Endothelial cell of umbilical vein (primary cell): ENCODE measurements around the gene TRIM62. TPM values are rescaled to one million over a fixed set of nuclear protein-coding genes. Genes with fewer than 3 reads are reported as not detected.

Experiments
- BruUV-seq: library from RNA; stranded (reverse); fragments of 400-500 nt; replicated peaks from 2 replicates; lab custom pipeline; 2021; lab: Mats Ljungman, UMichigan
- CTCF ChIA-PET: fragments of 300-600, 350-600 bp; sonication (Branson Sonifier 250); formaldehyde crosslinking; loops from one replicate; lab custom pipeline; 2021; ENCODE audit warnings: antibody characterized with exemption, inconsistent platforms; lab: Charles Lee
- POLR2A ChIA-PET: fragments of 300-600, 350-600 bp; sonication (Branson Sonifier 250); formaldehyde crosslinking; loops from one replicate; lab custom pipeline; 2021; ENCODE audit warnings: antibody characterized with exemption, inconsistent platforms; lab: Charles Lee
- DNase-seq: peaks from one replicate; pipeline ENCODE4 v3.0.0-alpha.2; 2011; ENCODE audit warnings: low read depth, low spot score
- FAIRE-seq: peaks from 2 replicates; lab custom pipeline; 2011; peaks lifted over from hg19 to GRCh38; lab: Jason Lieb, UNC
- H2AFZ ChIP-seq: 2 replicates; pipeline ENCODE4 v1.6.0; 2012; ENCODE audit warnings: low read depth, low read length, control low read depth, inconsistent platforms
- H3K27ac ChIP-seq: 2 replicates; pipeline ENCODE4 v1.5.1; 2011; ENCODE audit warnings: low read depth, mild to moderate bottlenecking, control low read depth, low read length, moderate library complexity; ENCODE audit not compliant: insufficient read depth
- H3K27me3 ChIP-seq, 2 experiments: 2 replicates each; pipeline versions ENCODE4 v1.6.0 to v1.6.1; 2011; ENCODE audit warnings: low read length in 2 of 2, mixed read lengths in 1 of 2; ENCODE audit not compliant: control insufficient read depth in 2 of 2, insufficient read depth in 2 of 2
- H3K36me3 ChIP-seq, 2 experiments: 2 replicates in 1 of 2; 3 replicates in 1 of 2; pipeline ENCODE4 v1.5.1; 2011; ENCODE audit warnings: low read length in 2 of 2, mild to moderate bottlenecking in 1 of 2, moderate library complexity in 1 of 2; ENCODE audit not compliant: control insufficient read depth in 2 of 2, insufficient read depth in 2 of 2; ENCODE audit errors: extremely low read depth in 1 of 2
- H3K4me1 ChIP-seq: 3 replicates; pipeline ENCODE4 v1.5.1; 2011; ENCODE audit warnings: mild to moderate bottlenecking, low read length; ENCODE audit not compliant: control insufficient read depth, insufficient read depth; ENCODE audit errors: extremely low read depth
- H3K4me2 ChIP-seq: 2 replicates; pipeline ENCODE4 v1.6.1; 2011; ENCODE audit warnings: low read length, control low read depth, mixed read lengths; ENCODE audit not compliant: insufficient read depth
- H3K4me3 ChIP-seq, 3 experiments: fragments of 200-600 bp in 1 of 3; sonication (generic), shearing (Covaris generic) in 1 of 3; replicated peaks in 1 of 3; 2 replicates each; pipeline ENCODE4 v1.5.1; 2011 to 2016; ENCODE audit warnings: control low read depth in 3 of 3, low read length in 3 of 3, mild to moderate bottlenecking in 2 of 3, inconsistent platforms in 1 of 3, low read depth in 1 of 3, moderate library complexity in 1 of 3; ENCODE audit not compliant: insufficient read depth in 1 of 3
- H3K79me2 ChIP-seq: 2 replicates; pipeline ENCODE4 v1.6.0; 2012; ENCODE audit warnings: low read length, inconsistent platforms; ENCODE audit not compliant: control insufficient read depth, insufficient read depth
- H3K9ac ChIP-seq: replicated peaks from 2 replicates; pipeline ENCODE3; 2011; ENCODE audit warnings: low read length, control low read depth; ENCODE audit not compliant: insufficient read depth; ENCODE audit errors: extremely low read depth
- H3K9me1 ChIP-seq: replicated peaks from 3 replicates; pipeline ENCODE4 v1.6.0; 2011; ENCODE audit warnings: mild to moderate bottlenecking, low read length; ENCODE audit not compliant: control insufficient read depth, insufficient read depth; ENCODE audit errors: extremely low read depth
- H3K9me3 ChIP-seq: replicated peaks from 2 replicates; pipeline ENCODE4 v1.5.1; 2012; ENCODE audit warnings: low read length, inconsistent platforms; ENCODE audit not compliant: control insufficient read depth, insufficient read depth
- H4K20me1 ChIP-seq: replicated peaks from 2 replicates; pipeline ENCODE3; 2011; ENCODE audit warnings: mild to moderate bottlenecking, low read length; ENCODE audit not compliant: control insufficient read depth, insufficient read depth; ENCODE audit errors: extremely low read depth
- POLR2A ChIP-seq: IDR thresholded peaks from 2 replicates; pipeline ENCODE4 v1.6.1; 2012; ENCODE audit warnings: low read depth, mild to moderate bottlenecking, control low read depth, low read length
- POLR2AphosphoS5 ChIP-seq: IDR thresholded peaks from 2 replicates; pipeline ENCODE4 v1.6.1; 2012; ENCODE audit warnings: low read depth, mild to moderate bottlenecking, control low read depth, low read length, moderate library complexity; ENCODE audit not compliant: insufficient read depth
- dilution Hi-C: fragments of 300-500 bp; cut with MboI; formaldehyde crosslinking; loops from one replicate; pipeline ENCODE4 v1.15.0; 2019; ENCODE audit warnings: low sequenced_read_pairs; ENCODE audit not compliant: extremely low pct_ligation_motif_present
- intact Hi-C: fragments of 100-400 bp; cut with micrococcal nuclease; formaldehyde crosslinking; loops from one replicate; pipeline ENCODE4 v1.10.0; 2022
- polyA plus RNA-seq, 4 experiments: library from polyadenylated mRNA; depleted of rRNA in 3 of 4; stranded (reverse) in 3 of 4; unstranded in 1 of 4; fragments of >200 nt; gene quantifications; 2 replicates each; pipeline versions ENCODE4 v1.2.1 to v1.2.3, GENCODE V29; 2011 to 2012; ENCODE audit warnings: missing spikeins in 1 of 4
- total RNA-seq: library from RNA; stranded (reverse); gene quantifications from 2 replicates; pipeline ENCODE4 v1.2.3, GENCODE V29; 2021
- TF ChIP-seq, protein P1 (sequence below), 2 donors: IDR thresholded peaks; 1 replicate in 1 of 2; 2 replicates in 1 of 2; pipeline ENCODE4 v1.5.1; 2011; ENCODE audit warnings: low read length in 2 of 2, mild to moderate bottlenecking in 2 of 2, moderate library complexity in 2 of 2, control low read depth in 1 of 2, inconsistent platforms in 1 of 2, low read depth in 1 of 2; ENCODE audit not compliant: insufficient read depth in 1 of 2; ENCODE audit errors: extremely low read depth in 1 of 2

Gene TRIM62
- total and polyA plus RNA-seq, 2 donors (not counting 3 experiments of a cell fraction or from before 2014, with no cell fraction given), result 8.3 to 9.3 TPM

DNA sequence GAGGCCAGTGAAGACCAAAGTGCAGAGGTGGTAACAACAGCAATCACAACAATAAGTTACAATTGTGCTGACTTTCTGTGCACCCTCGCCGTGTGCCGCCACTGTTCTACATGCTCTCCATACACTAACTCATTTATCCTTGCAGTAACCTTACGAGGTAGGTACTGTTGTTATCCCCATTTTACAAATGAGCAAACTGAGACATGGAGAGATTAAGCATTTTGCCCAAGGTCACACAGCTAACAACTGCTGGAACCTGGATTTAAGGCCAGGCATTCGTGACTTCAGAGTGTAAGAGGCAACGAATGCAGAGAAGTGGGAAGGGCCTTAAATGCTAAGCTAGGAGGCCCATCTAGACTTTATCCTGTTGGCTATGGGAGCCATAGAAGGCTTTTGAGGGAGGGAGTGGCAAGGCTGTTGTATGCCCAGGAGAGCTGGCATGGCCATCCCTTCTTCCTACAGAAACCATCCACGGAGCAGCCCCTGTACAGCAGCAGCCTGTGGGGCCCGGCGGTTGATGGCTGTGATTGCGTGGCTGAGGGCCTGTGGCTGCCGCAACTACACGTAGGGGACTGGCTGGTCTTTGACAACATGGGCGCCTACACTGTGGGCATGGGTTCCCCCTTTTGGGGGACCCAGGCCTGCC, 64.3 kb downstream of the TRIM62 start:
- Histone ChIP-seq H3K36me3 (no peaks in the 10 kb centered on the region), H3K27ac (no peak overlapping the region), H3K4me1 (no peaks in the 10 kb centered on the region), H4K20me1 (no peaks in the 10 kb centered on the region), H3K9me3 (no peaks in the 10 kb centered on the region), H3K9ac (no peak overlapping the region), H3K27me3 (peaks cover 2 to 4% of the 10 kb centered on the region in 2 experiments), H3K79me2 (no peaks in the 10 kb centered on the region), H3K4me3 (no peak overlapping the region), H2AFZ (no peak overlapping the region), H3K4me2 (no peak overlapping the region), H3K9me1 (no peaks in the 10 kb centered on the region)
- TF ChIP-seq POLR2AphosphoS5, result no peak
- POLR2A ChIA-PET, result no interaction called here
- DNase-seq, result no peak
- intact Hi-C loops (no loop called here), dilution Hi-C loops (no loop called here)
- no TSS peak for BruUV-seq
- no peak for FAIRE-seq
- CTCF ChIA-PET, result interaction anchor here (1.1 to 3.0 kb wide), 2 partner anchors 10 to 178 kb away, joined by 3 to 14 read pairs; no protein-coding TSS in a partner anchor

DNA sequence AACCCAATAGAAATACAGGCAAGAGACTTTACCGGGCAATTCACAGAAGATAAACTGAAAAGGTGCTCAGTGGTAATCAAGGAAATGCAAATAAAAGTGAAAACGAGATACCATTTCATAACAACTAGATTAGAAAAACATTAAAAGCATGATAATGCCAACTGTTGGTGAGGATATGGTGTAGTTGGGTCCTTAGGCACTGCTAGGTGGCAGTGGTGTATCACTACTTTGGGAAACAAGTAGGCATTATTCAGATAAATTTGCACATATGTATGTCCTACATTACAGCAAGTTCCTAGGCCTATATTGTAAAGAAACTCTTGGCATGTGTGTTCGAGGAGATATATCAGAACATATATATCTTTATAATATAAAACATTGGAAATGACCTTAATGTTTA, 69.9 kb downstream of the TRIM62 start:
- H4K20me1 ChIP-seq, result no peaks in the 10 kb centered on the region
- peaks cover 2 to 12% of the 10 kb centered on the region in 2 experiments for H3K27me3 ChIP-seq
- dilution Hi-C loops, result no loop called here
- no peak overlapping the region for H3K9ac ChIP-seq
- no peak for FAIRE-seq
- no peaks in the 10 kb centered on the region for H3K9me3 ChIP-seq
- H3K4me3 ChIP-seq, result no peak overlapping the region
- H3K36me3 ChIP-seq, result no peaks in the 10 kb centered on the region
- ChIA-PET POLR2A (no interaction called here), CTCF (interaction anchor here (0.7 kb wide), 1 partner anchor 503 kb away, joined by 3 read pairs; no protein-coding TSS in a partner anchor)
- no peak overlapping the region for H3K4me2 ChIP-seq
- no peaks in the 10 kb centered on the region for H3K4me1 ChIP-seq
- H3K79me2 ChIP-seq, result no peaks in the 10 kb centered on the region
- no peak overlapping the region for H2AFZ ChIP-seq
- no TSS peak for BruUV-seq
- DNase-seq, result peak; percentile 49
- intact Hi-C loops, result loop anchor here (5.0 kb wide), 2 partner anchors 345 to 500 kb away; no protein-coding TSS in a partner anchor
- no peak overlapping the region for H3K27ac ChIP-seq
- TF ChIP-seq, protein P1, sequence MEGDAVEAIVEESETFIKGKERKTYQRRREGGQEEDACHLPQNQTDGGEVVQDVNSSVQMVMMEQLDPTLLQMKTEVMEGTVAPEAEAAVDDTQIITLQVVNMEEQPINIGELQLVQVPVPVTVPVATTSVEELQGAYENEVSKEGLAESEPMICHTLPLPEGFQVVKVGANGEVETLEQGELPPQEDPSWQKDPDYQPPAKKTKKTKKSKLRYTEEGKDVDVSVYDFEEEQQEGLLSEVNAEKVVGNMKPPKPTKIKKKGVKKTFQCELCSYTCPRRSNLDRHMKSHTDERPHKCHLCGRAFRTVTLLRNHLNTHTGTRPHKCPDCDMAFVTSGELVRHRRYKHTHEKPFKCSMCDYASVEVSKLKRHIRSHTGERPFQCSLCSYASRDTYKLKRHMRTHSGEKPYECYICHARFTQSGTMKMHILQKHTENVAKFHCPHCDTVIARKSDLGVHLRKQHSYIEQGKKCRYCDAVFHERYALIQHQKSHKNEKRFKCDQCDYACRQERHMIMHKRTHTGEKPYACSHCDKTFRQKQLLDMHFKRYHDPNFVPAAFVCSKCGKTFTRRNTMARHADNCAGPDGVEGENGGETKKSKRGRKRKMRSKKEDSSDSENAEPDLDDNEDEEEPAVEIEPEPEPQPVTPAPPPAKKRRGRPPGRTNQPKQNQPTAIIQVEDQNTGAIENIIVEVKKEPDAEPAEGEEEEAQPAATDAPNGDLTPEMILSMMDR (IDR thresholded peaks at IDR 0.05; ENCODE audit: extremely low read depth in 1 of 2, insufficient read depth in 1 of 2, low read depth in 1 of 2, low read length in 2 of 2), result peak in 1 of 2 donors; percentile 36
- TF ChIP-seq POLR2A, result no peak
- H3K9me1 ChIP-seq, result no peaks in the 10 kb centered on the region
